Right renal pelvis (tissue), 4 donors: ENCODE data around the gene COL8A2. TPM values are rescaled to one million over a fixed set of nuclear protein-coding genes. Genes with fewer than 3 reads are reported as not detected.

Experiments
- DNase-seq, 4 donors: peaks; one replicate each; pipeline ENCODE4 v3.0.0-alpha.2; 2013; ENCODE audit warnings: low read depth in 4 of 4, low spot score in 3 of 4, missing footprints in 1 of 4
- polyA plus RNA-seq, 4 donors: library from polyadenylated mRNA; unstranded; fragments of 120-200 nt; gene quantifications; one replicate each; pipeline ENCODE4 v1.2.1, GENCODE V29; 2013; ENCODE audit not compliant: insufficient read length in 4 of 4

The COL8A2 gene
- polyA plus RNA-seq, 4 donors, result 1.4 to 3.8 (median 1.9) TPM

- DNase-seq, result no peak
Observed at GRCh38 chr1:36076979-36077573, 47.9 kb downstream of the COL8A2 start.

DNA sequence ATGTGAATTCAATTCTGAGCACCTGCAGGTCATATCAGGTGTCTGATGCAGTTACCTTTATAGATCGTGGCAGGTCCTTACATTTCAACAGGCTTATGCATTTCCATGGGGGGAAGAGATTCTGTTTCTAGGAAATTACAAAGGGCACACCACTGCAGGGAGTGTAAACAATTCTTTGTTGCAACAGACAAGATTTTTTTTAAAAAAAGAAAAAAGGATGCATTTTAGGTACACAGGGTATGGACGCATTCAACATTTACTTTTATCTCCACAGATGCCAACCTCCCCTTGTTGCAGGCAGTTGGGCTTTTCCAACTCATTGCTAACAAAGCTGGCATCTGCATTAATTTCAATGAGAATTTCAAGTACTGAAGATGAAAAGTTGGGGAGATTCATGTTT, 54.7 kb downstream of the COL8A2 start:
- no peak for DNase-seq

GRCh38 chr1:36068866-36069265, 56.2 kb downstream of the COL8A2 start:
- DNase-seq, result no peak

DNA sequence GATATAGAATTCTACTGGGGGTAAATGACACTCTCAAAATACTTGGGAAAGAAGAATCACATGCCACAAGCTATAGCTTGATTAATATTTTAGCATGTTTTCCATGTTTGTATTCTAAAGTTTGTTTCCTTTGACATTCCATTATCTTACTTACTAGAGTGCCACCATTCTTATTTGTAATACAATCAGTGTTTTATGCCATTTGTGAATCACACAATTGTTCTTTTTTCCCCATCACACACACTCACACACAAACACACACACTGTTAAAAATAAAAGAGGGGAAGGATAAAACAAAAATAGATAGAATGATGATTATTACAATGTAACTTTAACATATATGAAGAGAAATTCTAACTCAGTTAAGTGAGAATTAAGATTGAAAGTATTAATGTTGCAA, 57.2 kb downstream of the COL8A2 start:
- DNase-seq, result no peak

DNA sequence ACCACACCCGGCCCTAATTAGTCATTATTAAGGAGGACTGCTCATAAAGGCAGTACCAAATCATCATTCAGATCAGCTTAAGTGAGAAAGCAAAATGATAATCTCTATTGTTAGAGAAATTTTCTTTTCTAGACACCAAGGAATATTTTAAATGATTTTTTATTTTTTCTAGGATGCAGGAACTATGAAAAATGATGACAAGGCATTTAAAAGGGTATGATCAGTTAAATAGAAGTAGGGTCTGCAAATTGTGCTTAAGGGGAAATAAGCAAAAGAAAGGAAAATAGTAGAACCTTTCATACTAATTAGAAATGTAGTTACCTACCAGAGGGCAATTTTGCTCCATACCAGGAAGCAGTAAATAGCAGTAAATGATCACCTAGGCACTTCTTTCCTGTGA, 62.7 kb downstream of the COL8A2 start:
- no peak for DNase-seq

DNA sequence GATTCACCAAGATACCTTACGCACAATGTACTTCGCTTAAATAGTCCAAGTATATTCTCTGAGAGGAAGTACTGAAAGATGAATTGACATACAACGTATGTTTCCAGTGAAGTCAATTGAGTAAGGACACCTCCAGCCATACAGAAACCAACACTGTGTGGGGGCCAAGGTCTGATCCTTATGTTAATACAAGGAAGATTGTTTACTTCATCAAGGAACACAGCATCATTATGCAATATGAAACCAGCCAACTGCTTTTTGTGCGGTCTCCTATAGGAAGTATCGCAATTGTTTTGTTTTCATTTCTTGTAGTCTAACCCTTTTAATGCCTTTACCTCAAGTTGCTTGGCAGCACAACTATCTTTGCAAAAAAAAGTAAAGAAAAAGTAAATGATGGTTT, 69.3 kb downstream of the COL8A2 start:
- no peak for DNase-seq

- no peak for DNase-seq
Observed at GRCh38 chr1:36053978-36054377, 71.0 kb downstream of the COL8A2 start.

- no peak for DNase-seq
Observed at GRCh38 chr1:36051821-36052220, 73.2 kb downstream of the COL8A2 start.

Other genes with a start within 250 kb of the COL8A2 start
- 10 to 100 TPM; 17.1 to 17.8 (median 17.4) TPM for gene AGO1, start 242.0 kb downstream of the COL8A2 start, polyA plus RNA-seq
- gene AGO3, start 194.1 kb downstream of the COL8A2 start, polyA plus RNA-seq, result 10 to 100 TPM; 11.1 to 13.2 (median 12.1) TPM
- 10 to 100 TPM in 3 of 4 donors, 1 to 10 TPM in 1; 9.8 to 12.0 (median 10.6) TPM for gene TEKT2, start 41.1 kb downstream of the COL8A2 start, polyA plus RNA-seq
- 10 to 100 TPM; 31.6 to 38.0 (median 33.2) TPM for gene ADPRS, start 36.3 kb downstream of the COL8A2 start, polyA plus RNA-seq
- gene TRAPPC3, start 24.3 kb upstream of the COL8A2 start, polyA plus RNA-seq, result 10 to 100 TPM; 62.1 to 66.6 (median 66.3) TPM
- 10 to 100 TPM; 58.6 to 63.8 (median 63.1) TPM for gene MAP7D1, start 30.9 kb upstream of the COL8A2 start, polyA plus RNA-seq
- gene THRAP3, start 99.2 kb upstream of the COL8A2 start, polyA plus RNA-seq, result 100 to 1,000 TPM; 122 to 147 (median 139) TPM
- 10 to 100 TPM; 21.4 to 26.2 (median 25.1) TPM for gene SH3D21, start 181.1 kb upstream of the COL8A2 start, polyA plus RNA-seq
- 100 to 1,000 TPM in 1 of 4 donors, 10 to 100 TPM in 3; 45.4 to 124 (median 57.3) TPM for gene EVA1B, start 198.4 kb upstream of the COL8A2 start, polyA plus RNA-seq